ENCODE measurements around the gene ITGA3.

GRCh38 chr17:50055055-50055425 is 870 bp upstream of the ITGA3 start:
- TF ChIP-seq CTCF (IDR thresholded peaks at IDR 0.05) (peak in 1 of 6 experiments; percentile 5), POLR2A (IDR thresholded peaks at IDR 0.05) (peak in 3 of 4 donors; percentile 42 to 79 (median 73))
